ENCODE data around the gene PLXNA2.

- TF ChIP-seq CTCF (IDR thresholded peaks at IDR 0.05 in 2 of 3, conservative IDR thresholded peaks at IDR 0.05 in 1 of 3; ENCODE audit: borderline replicate concordance in 1 of 3, insufficient read depth in 1 of 3, low read depth in 2 of 3, low read length in 2 of 3) (no peak), TCF7L2 (IDR thresholded peaks at IDR 0.05; ENCODE audit: borderline replicate concordance, extremely low read depth, insufficient read depth, insufficient read length) (no peak)
These were observed 66.5 kb downstream of the PLXNA2 start for GRCh38 chr1:208177656-208178055.

All from HCT116 (cell line).